Pulmonary artery endothelial cell (primary cell): Measurements from ENCODE around the gene GNE. TPM values are rescaled to one million over a fixed set of nuclear protein-coding genes. Genes with fewer than 3 reads are reported as not detected.
"Not testable (repeated sequence)": the region's sequence is repeated elsewhere in the genome, so short reads cannot be mapped to it uniquely, and the experiment has no call there.

ENCODE experiments used
- DNase-seq: peaks from one replicate; pipeline ENCODE4 v3.0.0-alpha.2; 2011; ENCODE audit warnings: low read depth, low spot score
- total RNA-seq: library from RNA; depleted of rRNA; stranded (reverse); fragments of >200 nt; gene quantifications from 2 replicates; pipeline ENCODE4 v1.2.3, GENCODE V29; 2014

Gene GNE
- total RNA-seq, 1 donor from 2014 or later = 11.1 TPM

DNA sequence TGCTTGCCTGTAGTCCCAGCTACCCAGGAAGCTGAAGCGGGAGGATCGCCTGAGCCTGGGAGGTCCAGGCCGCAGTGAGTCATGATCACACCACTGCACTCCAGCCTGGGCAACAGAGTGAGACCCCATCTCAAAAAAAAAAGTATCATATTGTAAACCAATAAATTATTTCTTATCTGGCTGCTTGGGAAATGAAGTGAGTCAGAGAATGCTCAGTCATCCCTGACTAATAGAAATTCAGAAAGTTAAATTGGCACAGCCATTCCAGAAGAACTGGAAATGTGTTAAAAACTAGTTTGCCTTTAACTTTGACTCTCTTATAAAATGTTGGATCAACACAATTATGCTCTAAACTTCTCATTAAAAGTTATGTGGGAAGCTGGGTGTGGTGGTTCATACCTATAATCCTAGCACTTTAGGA is 9.8 kb upstream of the GNE start:
- DNase-seq = no peak

DNA sequence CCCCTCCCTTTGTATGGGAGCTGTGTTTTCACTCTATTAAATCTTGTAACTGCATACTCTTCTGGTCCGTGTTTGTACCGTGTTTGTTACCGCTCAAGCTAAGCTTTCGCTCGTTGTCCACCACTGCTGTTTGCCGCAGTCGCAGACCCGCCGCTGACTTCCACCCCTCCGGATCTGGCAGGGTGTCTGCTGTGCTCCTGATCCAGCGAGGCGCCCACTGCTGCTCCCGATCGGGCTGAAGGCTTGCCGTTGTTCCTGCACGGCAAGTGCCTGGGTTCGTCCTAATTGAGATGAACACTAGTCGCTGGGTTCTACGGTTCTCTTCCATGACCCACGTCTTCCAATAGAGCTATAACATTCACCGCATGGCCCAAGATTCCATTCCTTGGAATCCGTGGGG is 6.6 kb upstream of the GNE start:
- DNase-seq = no peak

DNA sequence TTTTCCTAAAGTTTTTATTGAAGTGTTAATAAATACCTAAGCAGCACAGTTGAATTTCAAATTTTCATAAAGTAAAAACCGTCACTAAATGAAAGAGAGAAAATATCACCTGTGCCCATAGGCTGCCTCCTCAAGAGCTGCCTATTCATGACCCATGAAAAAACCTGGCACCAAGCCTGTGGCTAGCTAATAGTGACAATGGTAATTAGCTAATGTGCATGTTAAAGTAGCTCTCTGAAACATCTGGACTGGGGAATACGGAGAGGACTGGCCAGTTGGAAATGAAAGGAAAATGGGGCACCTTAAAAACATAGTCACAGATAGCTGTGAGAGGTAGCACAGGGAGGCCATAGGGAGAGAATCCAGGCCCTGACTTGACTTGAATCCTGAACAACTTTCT is 5.4 kb upstream of the GNE start:
- no peak for DNase-seq

DNA sequence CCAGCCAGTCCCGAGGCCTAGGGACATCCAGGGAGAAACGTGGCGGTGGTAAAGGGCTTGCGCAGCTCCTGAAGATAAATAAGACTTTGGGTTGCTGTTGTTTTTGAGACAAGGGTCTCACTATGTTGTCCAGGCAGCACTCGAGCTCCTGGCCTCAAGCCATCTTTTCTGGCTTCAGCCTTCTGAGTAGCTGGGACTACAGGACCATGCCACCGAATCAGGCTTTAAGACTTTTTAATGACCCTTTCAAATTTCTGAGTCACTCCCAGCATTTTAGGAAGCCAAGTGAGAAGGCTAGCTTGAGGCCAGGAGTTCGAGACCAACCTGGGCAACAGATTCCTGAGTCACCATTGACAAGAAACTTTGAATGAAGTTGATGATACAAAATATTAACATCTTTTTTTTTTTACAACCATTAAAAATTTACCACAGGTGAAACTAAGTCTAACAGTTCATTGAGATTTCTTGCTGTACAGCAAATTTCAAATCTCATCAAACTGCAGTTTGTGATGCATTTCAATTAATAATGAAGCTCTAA is 817 bp upstream of the GNE start:
- no peak for DNase-seq

DNA sequence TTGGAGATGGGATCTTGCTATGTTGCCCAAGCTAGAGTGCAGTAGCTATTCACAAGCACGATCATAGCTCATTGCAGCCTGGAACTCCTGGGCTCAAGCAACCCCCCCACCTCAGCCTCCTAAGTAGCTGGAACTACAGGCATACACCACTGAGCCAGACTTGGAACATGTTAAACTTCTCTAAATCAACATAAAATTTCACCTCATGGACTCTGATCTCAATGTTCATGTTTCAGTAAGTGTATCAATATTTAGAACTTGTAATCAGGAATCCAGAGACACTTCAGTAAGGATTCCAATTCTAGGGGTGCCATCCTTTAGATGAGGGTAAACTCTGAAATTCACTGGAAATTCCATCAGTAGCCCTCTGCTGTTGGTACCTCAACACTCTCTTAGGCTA is 6.8 kb downstream of the GNE start:
- DNase-seq = no peak

DNA sequence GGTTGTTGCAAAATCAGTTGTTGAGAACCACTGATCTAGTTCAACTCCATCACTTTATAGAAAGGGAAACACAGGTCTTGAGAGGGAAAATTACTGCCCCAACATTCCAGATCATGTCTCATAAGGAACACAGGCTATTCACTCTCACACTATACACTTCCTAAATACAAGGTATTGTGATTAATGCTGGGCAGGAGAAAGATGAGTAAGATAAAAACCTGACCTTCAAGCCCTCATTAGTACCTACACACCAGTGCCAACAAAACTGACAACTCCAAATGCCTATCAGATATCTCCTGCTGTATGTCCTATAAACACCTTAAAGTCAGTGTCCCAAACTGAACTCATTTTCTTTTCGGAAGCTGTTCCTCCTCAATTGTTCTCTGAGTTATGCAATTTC is 8.2 kb downstream of the GNE start:
- no peak for DNase-seq

DNA sequence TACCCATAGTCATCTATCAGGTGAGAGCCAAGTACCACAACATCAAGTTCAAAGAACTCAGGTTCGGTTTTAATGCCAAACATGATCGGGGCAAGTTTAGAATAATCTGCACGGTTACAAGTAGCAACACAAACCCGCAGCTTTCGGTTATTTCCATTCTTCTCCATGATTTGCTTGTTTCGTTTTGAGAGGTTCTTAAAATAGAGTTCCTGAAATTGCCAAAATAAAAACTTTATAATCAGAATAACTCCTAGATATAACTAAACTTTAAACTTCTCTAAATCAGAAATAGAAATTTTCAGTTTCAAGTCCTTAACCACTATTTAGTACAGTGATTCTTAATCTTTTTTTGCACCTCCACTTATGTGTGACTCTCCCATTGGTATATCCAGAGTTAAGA is 9.1 kb downstream of the GNE start:
- DNase-seq = no peak

DNA sequence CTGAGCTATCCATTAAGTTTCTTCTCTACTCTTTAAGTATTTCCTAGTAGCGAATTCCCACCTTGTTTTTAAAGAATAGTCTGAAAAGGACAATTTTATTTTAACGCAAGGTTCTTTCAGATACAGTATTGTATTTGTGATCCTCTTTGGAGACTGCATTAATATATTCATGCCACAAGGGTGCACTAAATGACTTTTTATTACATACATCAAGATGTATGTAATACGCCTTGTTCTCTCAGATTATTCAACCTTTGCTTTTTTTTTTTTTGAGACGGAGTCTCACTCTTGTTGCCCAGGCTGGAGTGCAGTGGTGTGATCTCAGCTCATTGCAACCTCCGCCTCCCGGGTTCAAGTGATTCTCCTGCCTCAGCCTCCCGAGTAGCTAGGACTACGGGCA is 10.2 kb downstream of the GNE start:
- DNase-seq = not testable (repeated sequence)

DNA sequence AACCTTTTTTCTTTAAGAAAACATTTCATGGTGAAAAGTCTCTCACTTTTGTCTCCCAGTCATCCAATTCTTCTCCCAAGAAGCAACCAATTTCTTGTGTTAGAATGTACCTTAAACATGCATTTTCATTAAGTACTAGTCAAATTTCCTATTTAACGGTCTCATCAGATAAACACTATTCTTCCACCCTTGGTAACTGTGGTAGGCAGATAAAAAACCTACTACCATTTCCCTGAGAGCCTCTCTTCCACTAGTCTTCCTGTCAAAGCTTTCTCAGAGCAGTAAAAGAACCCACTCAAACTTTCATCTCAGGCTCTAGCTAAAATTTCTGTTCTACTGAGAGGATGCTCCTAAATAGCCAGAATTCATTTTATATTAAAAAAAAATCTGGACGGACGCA is 10.9 kb downstream of the GNE start:
- no peak for DNase-seq

DNA sequence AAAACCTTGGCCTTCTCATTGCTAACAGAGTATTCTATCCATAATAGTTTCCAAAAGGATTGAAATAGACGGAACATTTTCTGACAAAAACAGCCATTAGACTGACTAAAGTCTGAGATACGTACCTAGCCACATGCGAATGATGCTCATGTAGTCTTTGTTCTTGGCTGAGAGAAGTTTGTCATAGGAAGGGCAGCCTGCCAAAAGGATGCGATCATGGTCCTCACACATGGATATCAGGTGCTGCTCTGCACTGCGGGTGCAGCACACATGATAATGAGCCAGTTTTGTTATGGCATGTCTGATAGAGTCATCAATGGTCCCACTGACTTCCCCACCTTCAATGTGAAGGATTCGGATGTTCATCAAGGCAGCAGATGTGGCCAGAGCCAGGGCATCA is 12.3 kb downstream of the GNE start:
- DNase-seq = no peak

DNA sequence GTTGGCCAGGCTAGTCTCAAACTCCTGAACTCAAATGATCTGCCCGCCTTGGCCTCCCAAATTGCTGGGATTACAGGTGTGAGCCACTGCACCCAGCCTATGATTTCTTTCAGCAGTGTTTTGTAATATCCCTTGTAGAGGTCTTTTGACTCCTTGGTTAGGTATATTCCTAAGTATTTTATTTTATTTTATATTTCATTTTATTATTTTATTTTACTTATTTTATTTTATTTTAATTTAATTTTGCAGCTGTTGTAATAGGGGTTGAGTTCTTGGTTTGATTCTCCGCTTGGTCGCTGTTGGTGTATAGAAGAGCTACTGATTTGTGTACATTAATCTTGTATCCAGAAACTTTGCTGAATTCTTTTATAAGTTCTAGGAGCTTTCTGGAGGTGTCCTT is 18.6 kb downstream of the GNE start:
- not testable (repeated sequence) for DNase-seq

DNA sequence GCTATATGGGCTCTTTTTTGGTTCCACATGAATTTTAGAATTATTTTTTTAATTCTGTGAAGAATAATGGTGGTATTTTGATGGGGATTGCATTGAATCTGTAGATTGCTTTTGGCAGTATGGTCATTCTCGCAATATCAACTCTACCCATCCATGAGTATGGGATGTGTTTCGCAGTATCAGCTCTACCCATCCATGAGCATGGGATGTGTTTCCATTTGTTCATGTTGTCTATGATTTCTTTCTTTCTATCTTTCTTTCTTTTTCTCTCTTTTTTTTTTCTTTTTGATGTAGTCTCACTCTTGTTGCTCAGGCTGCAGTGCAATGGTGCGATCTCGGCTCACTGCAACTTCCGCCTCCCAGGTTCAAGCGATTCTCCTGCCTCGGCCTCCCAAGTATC is 19.0 kb downstream of the GNE start:
- DNase-seq = not testable (repeated sequence)

DNA sequence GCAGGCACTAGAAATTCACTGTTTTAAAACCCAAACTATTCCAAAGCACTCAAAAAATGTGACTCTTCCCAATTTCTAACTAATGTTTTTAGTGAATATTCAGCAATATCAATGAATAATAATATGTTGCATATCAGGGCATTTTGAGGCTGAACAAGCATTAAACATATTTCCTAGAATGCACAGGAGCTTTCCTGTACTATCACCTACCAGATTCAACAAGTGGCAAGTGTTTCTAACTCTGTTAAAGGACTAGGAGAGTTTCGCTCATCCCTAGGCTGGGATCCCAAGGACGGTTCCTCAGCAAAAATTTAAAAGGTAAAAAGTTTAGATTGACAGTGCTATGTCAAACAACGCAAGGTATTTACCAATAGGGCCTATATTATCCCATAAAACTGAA is 21.0 kb downstream of the GNE start:
- DNase-seq = no peak

DNA sequence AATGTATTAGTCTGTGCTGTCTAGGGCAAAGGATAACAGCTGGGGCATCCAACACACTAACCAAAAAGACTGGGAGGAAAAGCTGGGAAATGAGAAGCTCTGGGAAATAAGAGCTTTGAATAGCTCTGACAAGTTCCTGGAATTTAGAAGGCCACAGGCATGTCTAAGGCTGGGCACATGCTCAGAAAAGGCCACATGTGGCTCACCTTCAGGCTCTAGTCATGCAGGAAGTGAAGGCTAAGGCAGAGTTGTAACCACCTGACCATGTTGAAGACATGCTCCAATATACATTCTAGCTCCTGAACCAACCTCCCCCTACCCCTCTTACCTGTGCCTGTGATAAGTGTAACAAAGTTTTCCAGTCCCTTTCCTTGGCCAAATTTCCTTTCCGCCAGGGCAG is 35.8 kb downstream of the GNE start:
- no peak for DNase-seq

DNA sequence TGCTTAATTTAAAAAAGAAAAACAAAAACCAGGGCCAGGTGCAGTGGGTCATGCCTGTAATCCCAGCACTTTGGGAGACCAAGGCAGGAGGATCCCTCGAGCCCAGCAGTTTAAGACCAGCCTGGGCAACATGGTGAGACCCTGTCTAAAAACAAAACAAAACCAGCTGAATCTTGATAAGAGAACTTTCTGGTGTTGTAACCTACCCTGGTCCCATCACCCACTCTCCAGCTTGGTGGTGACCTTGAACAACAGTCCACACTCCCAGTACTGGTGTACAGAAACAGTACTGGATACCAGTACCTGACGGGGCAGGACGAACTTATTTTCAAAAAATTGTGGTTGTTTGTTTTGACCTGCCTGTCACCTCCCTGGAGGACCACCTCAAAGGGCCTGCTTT is 36.6 kb downstream of the GNE start:
- no peak for DNase-seq

DNA sequence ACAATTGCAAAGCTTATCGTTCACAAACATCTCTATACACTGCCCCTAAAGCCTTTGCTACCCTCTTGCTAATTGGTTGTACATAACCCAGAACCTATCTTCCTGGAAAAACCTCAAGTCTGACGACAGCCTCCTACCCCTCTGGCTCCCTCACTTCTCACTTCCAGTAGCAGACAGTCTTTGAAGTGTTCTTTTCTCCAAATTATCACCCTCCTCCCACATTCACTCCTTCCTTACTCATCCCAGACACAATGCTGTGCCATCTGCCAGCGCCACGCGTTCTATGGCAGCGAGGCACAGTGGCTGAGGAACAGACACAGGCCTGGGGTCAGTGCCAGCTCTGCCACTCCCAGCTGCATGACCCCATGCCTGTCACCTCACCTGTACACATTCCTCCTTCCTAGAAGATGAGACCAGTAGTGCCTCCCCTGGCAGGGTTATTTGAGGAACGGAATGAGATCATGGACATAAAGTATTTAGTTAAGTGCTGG is 39.8 kb downstream of the GNE start:
- DNase-seq = no peak

DNA sequence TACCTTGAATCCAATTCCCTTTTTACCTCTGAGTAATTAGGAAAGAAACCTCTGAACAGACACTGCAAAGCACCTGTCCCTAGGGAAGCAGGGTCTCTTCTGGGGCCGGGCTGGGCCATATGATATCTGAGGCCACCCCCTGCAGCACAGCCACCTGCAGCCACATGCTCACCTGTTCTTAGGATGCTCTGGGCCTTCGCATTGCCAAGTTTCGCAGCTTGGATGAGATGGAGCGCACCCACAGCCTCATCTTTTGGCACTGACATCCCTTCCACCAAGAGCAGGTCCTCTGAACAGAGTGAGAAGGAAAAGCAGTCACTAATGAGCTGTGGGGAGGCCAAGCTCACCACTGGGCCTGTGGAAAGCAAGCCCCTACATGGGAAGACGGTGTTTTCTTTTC is 40.2 kb downstream of the GNE start:
- DNase-seq = no peak

DNA sequence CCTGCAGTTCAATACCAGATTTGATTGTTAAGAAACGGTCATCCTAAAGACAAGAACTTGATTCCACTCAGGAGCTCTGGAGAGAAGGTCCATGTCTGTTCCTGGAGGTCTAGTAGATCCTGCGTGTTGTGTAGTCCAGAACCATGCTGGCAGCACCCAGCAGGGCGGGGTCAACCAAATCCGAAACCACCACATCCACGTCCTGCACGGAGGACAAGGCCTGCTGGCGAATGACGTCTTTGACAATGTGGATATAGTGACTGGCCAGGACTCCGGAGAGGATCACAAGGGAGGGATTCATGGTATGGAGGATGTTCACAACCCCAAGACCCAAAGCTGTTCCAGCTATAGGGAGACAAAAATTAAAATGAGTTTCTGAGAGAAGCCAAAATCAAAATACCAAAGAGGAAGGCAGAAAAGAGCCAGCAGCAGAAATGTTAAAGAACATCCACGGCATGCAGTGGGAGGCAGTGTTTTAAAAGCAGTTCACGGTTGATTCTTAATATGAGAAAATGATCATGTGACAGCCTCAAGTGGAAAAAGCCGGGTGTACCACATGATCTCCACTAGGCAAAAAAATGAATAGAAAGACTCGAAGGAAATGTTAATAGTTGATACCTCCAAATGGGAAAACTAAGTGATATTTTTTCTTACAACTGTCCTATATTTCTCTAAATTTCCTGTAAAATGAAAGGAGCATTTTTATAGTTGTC is 40.8 kb downstream of the GNE start:
- no peak for DNase-seq

DNA sequence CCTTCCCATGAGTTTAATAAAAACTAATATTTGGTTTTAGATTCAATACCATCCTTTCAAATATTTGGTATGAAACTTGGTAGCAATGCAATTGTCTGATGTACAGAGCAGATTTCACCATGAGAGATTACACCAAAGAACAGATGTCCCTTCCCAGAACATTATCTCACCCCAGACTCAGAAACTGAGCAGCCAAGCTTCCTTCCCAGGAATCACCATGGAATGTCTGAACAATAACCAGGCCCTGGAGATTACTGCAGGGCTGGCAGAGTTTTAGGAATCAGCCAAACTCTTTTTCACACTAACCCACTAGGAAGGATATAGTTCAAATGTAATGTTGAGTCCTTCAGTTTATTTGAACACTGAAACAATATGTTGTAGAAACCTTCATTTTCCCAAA is 43.7 kb downstream of the GNE start:
- DNase-seq = peak; percentile 29

DNA sequence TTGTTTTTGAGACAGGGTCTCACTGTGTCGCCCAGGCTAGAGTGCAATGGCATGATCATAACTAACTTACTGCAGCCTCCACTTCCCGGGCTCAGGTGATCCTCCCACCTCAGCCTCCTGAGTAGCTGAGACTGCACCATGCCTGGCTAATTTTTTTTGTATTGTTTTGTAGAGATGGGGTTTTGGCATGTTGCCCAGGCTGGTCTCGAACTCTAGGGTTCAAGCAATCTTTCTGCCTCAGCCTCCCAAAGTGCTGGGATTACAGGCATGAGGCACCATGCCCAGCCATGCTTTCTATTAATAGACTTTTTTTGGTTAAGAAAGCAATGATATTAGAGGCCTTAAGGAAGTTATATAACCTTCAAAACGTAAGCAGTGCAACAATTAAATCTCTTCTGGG is 44.3 kb downstream of the GNE start:
- DNase-seq = no peak

DNA sequence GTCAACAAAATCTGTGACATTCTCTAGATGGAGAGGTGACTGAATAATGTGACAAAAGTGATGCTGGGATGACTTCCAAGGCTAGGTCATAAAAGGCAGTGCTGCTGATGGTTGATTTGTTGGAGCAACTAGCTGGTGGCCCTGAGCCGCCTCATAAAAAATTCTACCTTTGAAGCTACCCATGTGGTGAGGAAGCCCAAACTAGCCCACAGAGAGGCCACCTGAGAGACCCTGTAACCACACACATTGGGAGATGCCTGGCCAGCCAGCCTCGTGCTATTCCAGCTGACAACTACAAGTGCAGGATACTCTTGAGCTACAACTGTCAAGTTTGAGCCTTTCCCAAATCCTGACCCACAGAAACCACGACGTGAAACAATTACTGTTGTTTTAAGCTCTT is 44.9 kb downstream of the GNE start:
- DNase-seq = no peak

DNA sequence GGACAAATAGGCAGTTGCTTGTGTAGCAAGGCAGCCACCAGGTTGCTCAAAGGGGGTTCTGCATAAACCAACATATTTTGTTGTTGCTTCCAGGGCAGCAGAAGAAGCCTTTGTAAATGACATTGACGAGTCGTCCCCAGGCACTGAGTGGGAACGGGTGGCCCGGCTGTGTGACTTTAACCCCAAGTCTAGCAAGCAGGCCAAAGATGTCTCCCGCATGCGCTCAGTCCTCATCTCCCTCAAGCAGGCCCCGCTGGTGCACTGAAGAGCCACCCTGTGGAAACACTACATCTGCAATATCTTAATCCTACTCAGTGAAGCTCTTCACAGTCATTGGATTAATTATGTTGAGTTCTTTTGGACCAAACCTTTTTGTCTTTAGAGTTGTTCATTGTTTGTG is 46.7 kb downstream of the GNE start:
- DNase-seq = no peak

DNA sequence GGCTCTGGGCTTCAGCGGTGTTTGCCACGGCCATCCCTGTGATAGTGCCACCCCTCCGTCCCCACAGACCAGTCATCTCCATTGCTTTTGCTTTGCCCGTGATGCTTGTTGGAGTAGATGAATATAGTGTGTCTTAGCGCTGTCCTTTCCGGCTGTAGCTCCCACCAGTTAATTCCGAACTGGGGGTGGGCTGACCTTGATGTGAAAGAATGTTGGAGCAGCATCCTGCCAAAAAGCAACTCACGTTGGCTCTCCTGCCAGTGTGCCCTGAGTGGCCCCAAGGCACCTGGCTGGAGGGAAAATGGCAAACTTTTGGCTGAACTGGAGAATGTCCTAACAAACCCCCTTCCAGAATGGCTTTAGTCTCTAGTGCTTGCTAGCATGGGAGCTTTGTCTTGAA is 47.5 kb downstream of the GNE start:
- no peak for DNase-seq
